ENCODE measurements around the gene TEAD4.

Gene TEAD4

GRCh38 chr12:2984249-2984648, 25.1 kb downstream of the TEAD4 start:
- Histone ChIP-seq H3K27ac (ENCODE audit: low read depth, low read length) (no peak overlapping the region), H3K36me3 (ENCODE audit: low read length) (no peaks in the 10 kb centered on the region)

GRCh38 chr12:2984698-2985097, 25.5 kb downstream of the TEAD4 start:
- Histone ChIP-seq H3K36me3 (ENCODE audit: low read length) (no peaks in the 10 kb centered on the region; the same call in 1 of the 2 replicates), H3K9me2 (replicated peaks; ENCODE audit: insufficient read depth, low read length) (no peaks in the 10 kb centered on the region), H3K27ac (ENCODE audit: low read depth, low read length) (no peak overlapping the region), H3K4me3 (ENCODE audit: insufficient read depth, low read length, poor library complexity, severe bottlenecking) (no peak overlapping the region), H4K20me1 (ENCODE audit: low read depth, low read length) (no peaks in the 10 kb centered on the region), H3K27me3 (ENCODE audit: low read length) (no peaks in the 10 kb centered on the region), H3K9ac (ENCODE audit: low read length) (no peak overlapping the region), H3K4me2 (ENCODE audit: low read depth, low read length, poor library complexity, severe bottlenecking) (no peak overlapping the region), H3K9me3 (ENCODE audit: insufficient read depth, low read length) (peaks cover 2% of the 10 kb centered on the region; the same call in 1 of the 2 replicates), H3K79me2 (ENCODE audit: insufficient read depth, low read length) (no peaks in the 10 kb centered on the region), H2AFZ (ENCODE audit: low read depth, low read length, severe bottlenecking) (no peak overlapping the region), H3F3A (ENCODE audit: insufficient read depth) (no peaks in the 10 kb centered on the region)
- TF ChIP-seq EZH2phosphoT487 (conservative IDR thresholded peaks at IDR 0.05; ENCODE audit: low read length) (no peak), CTCF (IDR thresholded peaks at IDR 0.05; ENCODE audit: insufficient read depth, low read length, poor library complexity, severe bottlenecking) (no peak)

More at GRCh38 chr12:2984249-2984648, 25.1 kb downstream of the TEAD4 start:
- Histone ChIP-seq H3K27me3 (ENCODE audit: low read length) (no peaks in the 10 kb centered on the region), H3K9ac (ENCODE audit: low read length) (no peak overlapping the region), H2AFZ (ENCODE audit: low read depth, low read length, severe bottlenecking) (no peak overlapping the region), H3K4me3 (ENCODE audit: insufficient read depth, low read length, poor library complexity, severe bottlenecking) (no peak overlapping the region), H3F3A (ENCODE audit: insufficient read depth) (no peaks in the 10 kb centered on the region), H3K9me2 (replicated peaks; ENCODE audit: insufficient read depth, low read length) (no peaks in the 10 kb centered on the region), H3K4me2 (ENCODE audit: low read depth, low read length, poor library complexity, severe bottlenecking) (no peak overlapping the region), H3K9me3 (ENCODE audit: insufficient read depth, low read length) (no peaks in the 10 kb centered on the region), H3K79me2 (ENCODE audit: insufficient read depth, low read length) (no peaks in the 10 kb centered on the region), H4K20me1 (ENCODE audit: low read depth, low read length) (no peaks in the 10 kb centered on the region)
- TF ChIP-seq EZH2phosphoT487 (conservative IDR thresholded peaks at IDR 0.05; ENCODE audit: low read length) (no peak), CTCF (IDR thresholded peaks at IDR 0.05; ENCODE audit: insufficient read depth, low read length, poor library complexity, severe bottlenecking) (no peak)

GRCh38 chr12:2986876-2987275, 27.7 kb downstream of the TEAD4 start:
- H3K36me3 ChIP-seq (ENCODE audit: low read length) = no peaks in the 10 kb centered on the region; the same call in 1 of the 2 replicates

GRCh38 chr12:2988494-2988893, 29.3 kb downstream of the TEAD4 start:
- no peak overlapping the region for H3K27ac ChIP-seq (ENCODE audit: low read depth, low read length)
- H3K4me2 ChIP-seq (ENCODE audit: low read depth, low read length, poor library complexity, severe bottlenecking) = no peak overlapping the region
- H3F3A ChIP-seq (ENCODE audit: insufficient read depth) = no peaks in the 10 kb centered on the region
- H3K36me3 ChIP-seq (ENCODE audit: low read length) = no peaks in the 10 kb centered on the region; the same call in 1 of the 2 replicates
- no peaks in the 10 kb centered on the region for H3K9me2 ChIP-seq (replicated peaks; ENCODE audit: insufficient read depth, low read length)
- H3K9ac ChIP-seq (ENCODE audit: low read length) = no peak overlapping the region
- TF ChIP-seq CTCF (IDR thresholded peaks at IDR 0.05; ENCODE audit: insufficient read depth, low read length, poor library complexity, severe bottlenecking) (no peak), EZH2phosphoT487 (conservative IDR thresholded peaks at IDR 0.05; ENCODE audit: low read length) (no peak)
- no peaks in the 10 kb centered on the region for H3K27me3 ChIP-seq (ENCODE audit: low read length)
- H3K79me2 ChIP-seq (ENCODE audit: insufficient read depth, low read length) = no peaks in the 10 kb centered on the region; the same call in 1 of the 2 replicates
- H2AFZ ChIP-seq (ENCODE audit: low read depth, low read length, severe bottlenecking) = no peak overlapping the region
- H3K4me3 ChIP-seq (ENCODE audit: insufficient read depth, low read length, poor library complexity, severe bottlenecking) = no peak overlapping the region
- no peaks in the 10 kb centered on the region for H4K20me1 ChIP-seq (ENCODE audit: low read depth, low read length)
- H3K9me3 ChIP-seq (ENCODE audit: insufficient read depth, low read length) = peaks cover 4% of the 10 kb centered on the region; the same call in 1 of the 2 replicates

More at GRCh38 chr12:2986876-2987275, 27.7 kb downstream of the TEAD4 start:
- no peak overlapping the region for H3K9ac ChIP-seq (ENCODE audit: low read length)
- no peaks in the 10 kb centered on the region; the same call in 1 of the 2 replicates for H3K79me2 ChIP-seq (ENCODE audit: insufficient read depth, low read length)
- no peaks in the 10 kb centered on the region for H3K9me2 ChIP-seq (replicated peaks; ENCODE audit: insufficient read depth, low read length)
- no peak overlapping the region for H3K4me3 ChIP-seq (ENCODE audit: insufficient read depth, low read length, poor library complexity, severe bottlenecking)
- no peaks in the 10 kb centered on the region for H4K20me1 ChIP-seq (ENCODE audit: low read depth, low read length)
- H3F3A ChIP-seq (ENCODE audit: insufficient read depth) = no peaks in the 10 kb centered on the region
- TF ChIP-seq EZH2phosphoT487 (conservative IDR thresholded peaks at IDR 0.05; ENCODE audit: low read length) = no peak
- no peaks in the 10 kb centered on the region for H3K27me3 ChIP-seq (ENCODE audit: low read length)
- no peak overlapping the region for H2AFZ ChIP-seq (ENCODE audit: low read depth, low read length, severe bottlenecking)
- H3K27ac ChIP-seq (ENCODE audit: low read depth, low read length) = no peak overlapping the region
- H3K9me3 ChIP-seq (ENCODE audit: insufficient read depth, low read length) = peaks cover 4% of the 10 kb centered on the region; the same call in 1 of the 2 replicates
- no peak overlapping the region for H3K4me2 ChIP-seq (ENCODE audit: low read depth, low read length, poor library complexity, severe bottlenecking)
